WTC11 (cell line): Measurements from ENCODE around the gene BCAR3. TPM values are rescaled to one million over a fixed set of nuclear protein-coding genes. Genes with fewer than 3 reads are reported as not detected.

Source experiments
- ATAC-seq: fragments of 200-7000 bp; cut with Tn5 transposase; 2 replicates; pipeline ENCODE4 v1.10.0; 2021; ENCODE audit warnings: mild to moderate bottlenecking, moderate library complexity
- CTCF ChIA-PET: fragments of 300-600 bp; sonication (Branson Sonifier 250); formaldehyde crosslinking; loops from one replicate; lab custom pipeline; 2021; ENCODE audit warnings: antibody characterized with exemption; lab: Charles Lee
- POLR2A ChIA-PET: fragments of 350-600 bp; sonication (Branson Sonifier 250); formaldehyde crosslinking; loops from one replicate; lab custom pipeline; 2021; ENCODE audit warnings: antibody characterized with exemption; lab: Charles Lee
- DNase-seq: peaks from one replicate; pipeline ENCODE4 v3.0.0; 2021; ENCODE audit warnings: low spot score
- H3K27ac Mint-ChIP-seq: 2 replicates; pipeline ENCODE4 v1.8.0; 2021; ENCODE audit warnings: mixed read lengths
- H3K27me3 Mint-ChIP-seq: 2 replicates; pipeline ENCODE4 v1.8.0; 2021; ENCODE audit warnings: low read depth, mild to moderate bottlenecking, moderate library complexity, mixed read lengths
- H3K36me3 Mint-ChIP-seq: 2 replicates; pipeline ENCODE4 v1.8.0; 2021; ENCODE audit warnings: mixed read lengths
- H3K4me1 Mint-ChIP-seq: 2 replicates; pipeline ENCODE4 v1.8.0; 2022; ENCODE audit warnings: mixed read lengths
- H3K4me3 Mint-ChIP-seq: 2 replicates; pipeline ENCODE4 v1.8.0; 2021; ENCODE audit warnings: mild to moderate bottlenecking, moderate library complexity, mixed read lengths
- H3K9me3 Mint-ChIP-seq: 2 replicates; pipeline ENCODE4 v1.8.0; 2021; ENCODE audit warnings: mixed read lengths
- IRF2 ChIP-seq: sonication (generic); formaldehyde crosslinking; IDR thresholded peaks from 2 replicates; pipeline ENCODE4 v1.8.0; 2022; ENCODE audit warnings: low read depth, missing genetic modification reagents, borderline replicate concordance
- KAT7 ChIP-seq: sonication (generic); formaldehyde crosslinking; IDR thresholded peaks from 2 replicates; pipeline ENCODE4 v1.8.1; 2023; ENCODE audit warnings: missing genetic modification reagents, mild to moderate bottlenecking, borderline replicate concordance
- MYBL2 ChIP-seq: sonication (generic); formaldehyde crosslinking; IDR thresholded peaks from 2 replicates; pipeline ENCODE4 v1.8.1; 2023; ENCODE audit warnings: mild to moderate bottlenecking, moderate library complexity, missing genetic modification reagents
- NR2C2 ChIP-seq: sonication (generic); formaldehyde crosslinking; IDR thresholded peaks from 2 replicates; pipeline ENCODE4 v1.8.0; 2022; ENCODE audit warnings: mild to moderate bottlenecking, missing genetic modification reagents
- SOX15 ChIP-seq: fragments of 250-450 bp; sonication (Bioruptor Pico); IDR thresholded peaks from 2 replicates; pipeline ENCODE4 v1.9.0; 2021; ENCODE audit warnings: mild to moderate bottlenecking
- ZNF423 ChIP-seq: fragments of 250-450 bp; sonication (Bioruptor Pico); IDR thresholded peaks from 2 replicates; pipeline ENCODE4 v2.1.2; 2022; ENCODE audit warnings: mild to moderate bottlenecking, moderate library complexity
- total RNA-seq: library from RNA; stranded (reverse); gene quantifications from 3 replicates; pipeline ENCODE4 v1.2.3, GENCODE V29; 2021
- TF ChIP-seq, protein P1 (sequence below): fragments of 250-450 bp; sonication (Bioruptor Pico); IDR thresholded peaks from 2 replicates; pipeline ENCODE4 v1.9.0; 2021; ENCODE audit warnings: mild to moderate bottlenecking
- TF ChIP-seq, protein P2 (sequence below): sonication (generic); formaldehyde crosslinking; IDR thresholded peaks from 2 replicates; pipeline ENCODE4 v1.8.0; 2022; ENCODE audit warnings: missing genetic modification reagents
- TF ChIP-seq, protein P3 (sequence below): fragments of 250-450 bp; sonication (Bioruptor Pico); IDR thresholded peaks from 2 replicates; pipeline ENCODE4 v2.1.2; 2022; ENCODE audit warnings: mild to moderate bottlenecking, moderate library complexity
- TF ChIP-seq, protein P4 (sequence below): sonication (generic); formaldehyde crosslinking; IDR thresholded peaks from 2 replicates; pipeline ENCODE4 v1.8.0; 2023; ENCODE audit warnings: mild to moderate bottlenecking, missing genetic modification reagents
- TF ChIP-seq, protein P5 (sequence below): sonication (generic); formaldehyde crosslinking; IDR thresholded peaks from 2 replicates; pipeline ENCODE4 v1.8.1; 2023; ENCODE audit warnings: mild to moderate bottlenecking, missing genetic modification reagents, moderate library complexity
- TF ChIP-seq, protein P6 (sequence below): fragments of 250-450 bp; sonication (Bioruptor Pico); IDR thresholded peaks from 2 replicates; pipeline ENCODE4 v1.9.0; 2021; ENCODE audit warnings: mild to moderate bottlenecking
- TF ChIP-seq, protein P7 (sequence below): sonication (generic); formaldehyde crosslinking; IDR thresholded peaks from 2 replicates; pipeline ENCODE4 v1.8.0; 2023; ENCODE audit warnings: missing genetic modification reagents, mild to moderate bottlenecking, borderline replicate concordance

Gene BCAR3
- total RNA-seq, 1 experiment from 2014 or later, result 14.8 TPM

DNA sequence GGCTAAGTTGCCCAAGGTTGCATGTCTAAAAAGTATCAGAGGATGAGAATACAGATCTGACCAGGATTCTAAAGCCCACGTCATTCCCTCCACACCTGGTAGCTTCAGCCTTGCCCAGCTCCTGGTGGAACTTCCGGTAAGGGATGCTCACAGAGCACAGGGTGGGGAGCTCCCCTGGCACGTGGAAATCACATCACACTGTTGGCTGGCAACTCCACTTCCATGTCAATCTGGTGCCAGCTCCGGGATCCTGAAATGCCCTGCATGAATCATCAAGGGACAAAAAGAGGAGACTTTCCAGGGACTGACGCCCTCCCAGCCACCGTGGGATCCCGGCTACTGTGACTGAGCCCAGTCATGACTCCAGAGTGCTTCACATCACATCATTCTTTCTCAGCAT lies 12.4 kb upstream of the BCAR3 start:
- TF ChIP-seq, protein P1, sequence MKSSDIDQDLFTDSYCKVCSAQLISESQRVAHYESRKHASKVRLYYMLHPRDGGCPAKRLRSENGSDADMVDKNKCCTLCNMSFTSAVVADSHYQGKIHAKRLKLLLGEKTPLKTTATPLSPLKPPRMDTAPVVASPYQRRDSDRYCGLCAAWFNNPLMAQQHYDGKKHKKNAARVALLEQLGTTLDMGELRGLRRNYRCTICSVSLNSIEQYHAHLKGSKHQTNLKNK (CRISPR knock-in tag), result no peak
- TF ChIP-seq, protein P2, sequence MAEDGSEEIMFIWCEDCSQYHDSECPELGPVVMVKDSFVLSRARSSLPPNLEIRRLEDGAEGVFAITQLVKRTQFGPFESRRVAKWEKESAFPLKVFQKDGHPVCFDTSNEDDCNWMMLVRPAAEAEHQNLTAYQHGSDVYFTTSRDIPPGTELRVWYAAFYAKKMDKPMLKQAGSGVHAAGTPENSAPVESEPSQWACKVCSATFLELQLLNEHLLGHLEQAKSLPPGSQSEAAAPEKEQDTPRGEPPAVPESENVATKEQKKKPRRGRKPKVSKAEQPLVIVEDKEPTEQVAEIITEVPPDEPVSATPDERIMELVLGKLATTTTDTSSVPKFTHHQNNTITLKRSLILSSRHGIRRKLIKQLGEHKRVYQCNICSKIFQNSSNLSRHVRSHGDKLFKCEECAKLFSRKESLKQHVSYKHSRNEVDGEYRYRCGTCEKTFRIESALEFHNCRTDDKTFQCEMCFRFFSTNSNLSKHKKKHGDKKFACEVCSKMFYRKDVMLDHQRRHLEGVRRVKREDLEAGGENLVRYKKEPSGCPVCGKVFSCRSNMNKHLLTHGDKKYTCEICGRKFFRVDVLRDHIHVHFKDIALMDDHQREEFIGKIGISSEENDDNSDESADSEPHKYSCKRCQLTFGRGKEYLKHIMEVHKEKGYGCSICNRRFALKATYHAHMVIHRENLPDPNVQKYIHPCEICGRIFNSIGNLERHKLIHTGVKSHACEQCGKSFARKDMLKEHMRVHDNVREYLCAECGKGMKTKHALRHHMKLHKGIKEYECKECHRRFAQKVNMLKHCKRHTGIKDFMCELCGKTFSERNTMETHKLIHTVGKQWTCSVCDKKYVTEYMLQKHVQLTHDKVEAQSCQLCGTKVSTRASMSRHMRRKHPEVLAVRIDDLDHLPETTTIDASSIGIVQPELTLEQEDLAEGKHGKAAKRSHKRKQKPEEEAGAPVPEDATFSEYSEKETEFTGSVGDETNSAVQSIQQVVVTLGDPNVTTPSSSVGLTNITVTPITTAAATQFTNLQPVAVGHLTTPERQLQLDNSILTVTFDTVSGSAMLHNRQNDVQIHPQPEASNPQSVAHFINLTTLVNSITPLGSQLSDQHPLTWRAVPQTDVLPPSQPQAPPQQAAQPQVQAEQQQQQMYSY (CRISPR knock-in tag), result peak; percentile 64; the same call in 1 of the 2 replicates
- no peak for DNase-seq
- POLR2A ChIA-PET, result no interaction called here
- no peak overlapping the region for H3K27ac Mint-ChIP-seq
- no peak overlapping the region for H3K4me3 Mint-ChIP-seq
- no peaks in the 10 kb centered on the region for H3K27me3 Mint-ChIP-seq
- ATAC-seq, result no peak
- peaks cover 20% of the 10 kb centered on the region for H3K4me1 Mint-ChIP-seq
- CTCF ChIA-PET, result interaction anchor here (1.2 kb wide), 1 partner anchor 120 kb away, joined by 4 read pairs; no protein-coding TSS in a partner anchor
- H3K36me3 Mint-ChIP-seq, result no peaks in the 10 kb centered on the region
- no peaks in the 10 kb centered on the region for H3K9me3 Mint-ChIP-seq

DNA sequence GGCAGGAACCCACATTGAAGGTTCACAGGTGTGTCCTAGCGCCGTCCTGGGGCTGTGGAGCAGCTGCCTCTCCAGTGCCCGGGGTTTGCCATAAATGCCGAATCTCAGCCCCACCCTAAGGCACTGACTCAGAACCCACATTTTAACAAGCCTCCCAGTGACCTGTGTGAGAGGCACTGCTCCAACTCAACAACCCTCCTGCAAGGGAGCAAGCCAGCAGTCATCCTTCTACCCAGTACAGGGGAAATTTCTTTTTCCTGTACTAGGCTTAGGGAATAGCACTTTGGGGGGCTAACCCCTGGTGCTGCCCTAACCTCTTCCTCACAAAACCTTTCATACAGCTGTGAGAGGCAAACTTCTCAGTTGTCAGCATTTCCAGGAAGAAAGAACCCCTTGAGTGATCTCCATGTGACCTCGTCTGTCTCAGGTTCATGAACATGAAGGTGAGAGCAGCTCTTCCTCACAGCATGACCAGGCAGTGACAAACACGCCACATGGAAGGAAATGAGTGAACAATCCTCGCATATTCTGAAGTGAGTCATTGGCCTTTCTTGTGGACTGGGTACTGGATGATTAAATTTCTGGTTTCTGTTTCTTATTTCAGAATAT lies 11.4 kb upstream of the BCAR3 start:
- H3K4me1 Mint-ChIP-seq, result peaks cover 20% of the 10 kb centered on the region
- no peaks in the 10 kb centered on the region for H3K9me3 Mint-ChIP-seq
- CTCF ChIA-PET, result interaction anchor here (1.2 to 2.1 kb wide), 3 partner anchors 121 to 151 kb away, joined by 4 to 13 read pairs (median 6); no protein-coding TSS in a partner anchor
- no peak for ATAC-seq
- H3K27me3 Mint-ChIP-seq, result no peaks in the 10 kb centered on the region
- no peak overlapping the region for H3K4me3 Mint-ChIP-seq
- no peaks in the 10 kb centered on the region for H3K36me3 Mint-ChIP-seq
- DNase-seq, result no peak
- POLR2A ChIA-PET, result no interaction called here
- TF ChIP-seq IRF2 (CRISPR knock-in tag), result no peak
- H3K27ac Mint-ChIP-seq, result no peak overlapping the region

DNA sequence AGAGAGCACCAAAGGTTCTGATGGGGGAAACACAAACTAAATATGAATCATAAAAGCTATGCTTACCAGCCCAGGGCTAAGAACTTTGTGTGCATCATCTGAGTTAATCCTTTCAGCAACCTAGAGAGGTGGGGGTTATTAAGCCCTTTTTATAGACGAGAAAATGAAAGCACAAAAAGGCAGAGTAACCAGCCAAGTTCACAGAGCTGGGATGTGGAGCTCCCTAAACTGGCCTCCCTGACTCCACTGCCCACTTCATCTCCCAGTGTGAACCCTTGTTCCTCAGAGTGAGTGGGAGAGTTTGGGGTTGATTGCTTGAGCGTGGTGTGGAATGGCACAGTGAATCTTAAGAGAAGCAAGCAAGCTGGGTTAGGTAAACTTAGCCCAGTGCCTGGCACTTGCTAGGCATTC lies 10.8 kb upstream of the BCAR3 start:
- Mint-ChIP-seq H3K4me3 (no peak overlapping the region), H3K27me3 (no peaks in the 10 kb centered on the region), H3K36me3 (no peaks in the 10 kb centered on the region), H3K27ac (no peak overlapping the region), H3K9me3 (no peaks in the 10 kb centered on the region), H3K4me1 (peaks cover 20% of the 10 kb centered on the region)
- ATAC-seq (no peak), DNase-seq (no peak)
- POLR2A ChIA-PET, result no interaction called here
- CTCF ChIA-PET, result interaction anchor here (1.5 to 2.1 kb wide), 2 partner anchors 122 to 152 kb away, joined by 6 to 13 read pairs; no protein-coding TSS in a partner anchor
- TF ChIP-seq, protein P3, sequence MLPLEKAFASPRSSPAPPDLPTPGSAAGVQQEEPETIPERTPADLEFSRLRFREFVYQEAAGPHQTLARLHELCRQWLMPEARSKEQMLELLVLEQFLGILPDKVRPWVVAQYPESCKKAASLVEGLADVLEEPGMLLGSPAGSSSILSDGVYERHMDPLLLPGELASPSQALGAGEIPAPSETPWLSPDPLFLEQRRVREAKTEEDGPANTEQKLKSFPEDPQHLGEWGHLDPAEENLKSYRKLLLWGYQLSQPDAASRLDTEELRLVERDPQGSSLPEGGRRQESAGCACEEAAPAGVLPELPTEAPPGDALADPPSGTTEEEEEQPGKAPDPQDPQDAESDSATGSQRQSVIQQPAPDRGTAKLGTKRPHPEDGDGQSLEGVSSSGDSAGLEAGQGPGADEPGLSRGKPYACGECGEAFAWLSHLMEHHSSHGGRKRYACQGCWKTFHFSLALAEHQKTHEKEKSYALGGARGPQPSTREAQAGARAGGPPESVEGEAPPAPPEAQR (CRISPR knock-in tag), result no peak
- TF ChIP-seq SOX15 (CRISPR knock-in tag), result no peak
- TF ChIP-seq, protein P4, sequence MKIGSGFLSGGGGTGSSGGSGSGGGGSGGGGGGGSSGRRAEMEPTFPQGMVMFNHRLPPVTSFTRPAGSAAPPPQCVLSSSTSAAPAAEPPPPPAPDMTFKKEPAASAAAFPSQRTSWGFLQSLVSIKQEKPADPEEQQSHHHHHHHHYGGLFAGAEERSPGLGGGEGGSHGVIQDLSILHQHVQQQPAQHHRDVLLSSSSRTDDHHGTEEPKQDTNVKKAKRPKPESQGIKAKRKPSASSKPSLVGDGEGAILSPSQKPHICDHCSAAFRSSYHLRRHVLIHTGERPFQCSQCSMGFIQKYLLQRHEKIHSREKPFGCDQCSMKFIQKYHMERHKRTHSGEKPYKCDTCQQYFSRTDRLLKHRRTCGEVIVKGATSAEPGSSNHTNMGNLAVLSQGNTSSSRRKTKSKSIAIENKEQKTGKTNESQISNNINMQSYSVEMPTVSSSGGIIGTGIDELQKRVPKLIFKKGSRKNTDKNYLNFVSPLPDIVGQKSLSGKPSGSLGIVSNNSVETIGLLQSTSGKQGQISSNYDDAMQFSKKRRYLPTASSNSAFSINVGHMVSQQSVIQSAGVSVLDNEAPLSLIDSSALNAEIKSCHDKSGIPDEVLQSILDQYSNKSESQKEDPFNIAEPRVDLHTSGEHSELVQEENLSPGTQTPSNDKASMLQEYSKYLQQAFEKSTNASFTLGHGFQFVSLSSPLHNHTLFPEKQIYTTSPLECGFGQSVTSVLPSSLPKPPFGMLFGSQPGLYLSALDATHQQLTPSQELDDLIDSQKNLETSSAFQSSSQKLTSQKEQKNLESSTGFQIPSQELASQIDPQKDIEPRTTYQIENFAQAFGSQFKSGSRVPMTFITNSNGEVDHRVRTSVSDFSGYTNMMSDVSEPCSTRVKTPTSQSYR (CRISPR knock-in tag), result no peak
- TF ChIP-seq, protein P5, sequence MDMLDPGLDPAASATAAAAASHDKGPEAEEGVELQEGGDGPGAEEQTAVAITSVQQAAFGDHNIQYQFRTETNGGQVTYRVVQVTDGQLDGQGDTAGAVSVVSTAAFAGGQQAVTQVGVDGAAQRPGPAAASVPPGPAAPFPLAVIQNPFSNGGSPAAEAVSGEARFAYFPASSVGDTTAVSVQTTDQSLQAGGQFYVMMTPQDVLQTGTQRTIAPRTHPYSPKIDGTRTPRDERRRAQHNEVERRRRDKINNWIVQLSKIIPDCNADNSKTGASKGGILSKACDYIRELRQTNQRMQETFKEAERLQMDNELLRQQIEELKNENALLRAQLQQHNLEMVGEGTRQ (CRISPR knock-in tag), result no peak
- no peak for TF ChIP-seq ZNF423
- TF ChIP-seq, protein P6, sequence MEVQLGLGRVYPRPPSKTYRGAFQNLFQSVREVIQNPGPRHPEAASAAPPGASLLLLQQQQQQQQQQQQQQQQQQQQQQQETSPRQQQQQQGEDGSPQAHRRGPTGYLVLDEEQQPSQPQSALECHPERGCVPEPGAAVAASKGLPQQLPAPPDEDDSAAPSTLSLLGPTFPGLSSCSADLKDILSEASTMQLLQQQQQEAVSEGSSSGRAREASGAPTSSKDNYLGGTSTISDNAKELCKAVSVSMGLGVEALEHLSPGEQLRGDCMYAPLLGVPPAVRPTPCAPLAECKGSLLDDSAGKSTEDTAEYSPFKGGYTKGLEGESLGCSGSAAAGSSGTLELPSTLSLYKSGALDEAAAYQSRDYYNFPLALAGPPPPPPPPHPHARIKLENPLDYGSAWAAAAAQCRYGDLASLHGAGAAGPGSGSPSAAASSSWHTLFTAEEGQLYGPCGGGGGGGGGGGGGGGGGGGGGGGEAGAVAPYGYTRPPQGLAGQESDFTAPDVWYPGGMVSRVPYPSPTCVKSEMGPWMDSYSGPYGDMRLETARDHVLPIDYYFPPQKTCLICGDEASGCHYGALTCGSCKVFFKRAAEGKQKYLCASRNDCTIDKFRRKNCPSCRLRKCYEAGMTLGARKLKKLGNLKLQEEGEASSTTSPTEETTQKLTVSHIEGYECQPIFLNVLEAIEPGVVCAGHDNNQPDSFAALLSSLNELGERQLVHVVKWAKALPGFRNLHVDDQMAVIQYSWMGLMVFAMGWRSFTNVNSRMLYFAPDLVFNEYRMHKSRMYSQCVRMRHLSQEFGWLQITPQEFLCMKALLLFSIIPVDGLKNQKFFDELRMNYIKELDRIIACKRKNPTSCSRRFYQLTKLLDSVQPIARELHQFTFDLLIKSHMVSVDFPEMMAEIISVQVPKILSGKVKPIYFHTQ, result no peak
- TF ChIP-seq, protein P7, sequence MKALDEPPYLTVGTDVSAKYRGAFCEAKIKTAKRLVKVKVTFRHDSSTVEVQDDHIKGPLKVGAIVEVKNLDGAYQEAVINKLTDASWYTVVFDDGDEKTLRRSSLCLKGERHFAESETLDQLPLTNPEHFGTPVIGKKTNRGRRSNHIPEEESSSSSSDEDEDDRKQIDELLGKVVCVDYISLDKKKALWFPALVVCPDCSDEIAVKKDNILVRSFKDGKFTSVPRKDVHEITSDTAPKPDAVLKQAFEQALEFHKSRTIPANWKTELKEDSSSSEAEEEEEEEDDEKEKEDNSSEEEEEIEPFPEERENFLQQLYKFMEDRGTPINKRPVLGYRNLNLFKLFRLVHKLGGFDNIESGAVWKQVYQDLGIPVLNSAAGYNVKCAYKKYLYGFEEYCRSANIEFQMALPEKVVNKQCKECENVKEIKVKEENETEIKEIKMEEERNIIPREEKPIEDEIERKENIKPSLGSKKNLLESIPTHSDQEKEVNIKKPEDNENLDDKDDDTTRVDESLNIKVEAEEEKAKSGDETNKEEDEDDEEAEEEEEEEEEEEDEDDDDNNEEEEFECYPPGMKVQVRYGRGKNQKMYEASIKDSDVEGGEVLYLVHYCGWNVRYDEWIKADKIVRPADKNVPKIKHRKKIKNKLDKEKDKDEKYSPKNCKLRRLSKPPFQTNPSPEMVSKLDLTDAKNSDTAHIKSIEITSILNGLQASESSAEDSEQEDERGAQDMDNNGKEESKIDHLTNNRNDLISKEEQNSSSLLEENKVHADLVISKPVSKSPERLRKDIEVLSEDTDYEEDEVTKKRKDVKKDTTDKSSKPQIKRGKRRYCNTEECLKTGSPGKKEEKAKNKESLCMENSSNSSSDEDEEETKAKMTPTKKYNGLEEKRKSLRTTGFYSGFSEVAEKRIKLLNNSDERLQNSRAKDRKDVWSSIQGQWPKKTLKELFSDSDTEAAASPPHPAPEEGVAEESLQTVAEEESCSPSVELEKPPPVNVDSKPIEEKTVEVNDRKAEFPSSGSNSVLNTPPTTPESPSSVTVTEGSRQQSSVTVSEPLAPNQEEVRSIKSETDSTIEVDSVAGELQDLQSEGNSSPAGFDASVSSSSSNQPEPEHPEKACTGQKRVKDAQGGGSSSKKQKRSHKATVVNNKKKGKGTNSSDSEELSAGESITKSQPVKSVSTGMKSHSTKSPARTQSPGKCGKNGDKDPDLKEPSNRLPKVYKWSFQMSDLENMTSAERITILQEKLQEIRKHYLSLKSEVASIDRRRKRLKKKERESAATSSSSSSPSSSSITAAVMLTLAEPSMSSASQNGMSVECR (CRISPR knock-in tag), result no peak
- no peak for TF ChIP-seq KAT7 (CRISPR knock-in tag)
- no peak for TF ChIP-seq NR2C2 (CRISPR knock-in tag)
- no peak for TF ChIP-seq MYBL2 (CRISPR knock-in tag)
